ENCODE results near the gene PIGK.

The PIGK gene

GRCh38 chr1:77089756-77090155 lies 129.5 kb downstream of the PIGK start:
- no peak for DNase-seq

DNA sequence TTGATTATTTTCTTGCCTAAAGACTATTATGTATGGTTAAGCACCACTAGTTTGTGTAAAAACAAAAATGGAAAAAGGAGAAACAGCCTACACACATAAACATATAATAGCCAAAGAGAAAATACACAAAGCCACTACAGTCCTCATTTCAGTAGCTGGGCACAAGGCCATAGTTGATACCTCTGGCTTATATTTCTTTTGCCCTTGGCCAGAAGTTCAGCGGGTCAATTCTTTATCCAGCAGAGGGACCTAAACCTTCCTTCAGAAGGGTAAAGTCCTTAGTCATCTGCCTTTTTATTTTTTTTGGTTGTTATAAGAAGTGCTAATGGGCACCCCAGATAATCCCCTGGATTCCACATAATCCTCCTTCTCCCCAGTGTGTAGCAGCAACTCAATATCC lies 134.1 kb downstream of the PIGK start:
- DNase-seq, result no peak

DNA sequence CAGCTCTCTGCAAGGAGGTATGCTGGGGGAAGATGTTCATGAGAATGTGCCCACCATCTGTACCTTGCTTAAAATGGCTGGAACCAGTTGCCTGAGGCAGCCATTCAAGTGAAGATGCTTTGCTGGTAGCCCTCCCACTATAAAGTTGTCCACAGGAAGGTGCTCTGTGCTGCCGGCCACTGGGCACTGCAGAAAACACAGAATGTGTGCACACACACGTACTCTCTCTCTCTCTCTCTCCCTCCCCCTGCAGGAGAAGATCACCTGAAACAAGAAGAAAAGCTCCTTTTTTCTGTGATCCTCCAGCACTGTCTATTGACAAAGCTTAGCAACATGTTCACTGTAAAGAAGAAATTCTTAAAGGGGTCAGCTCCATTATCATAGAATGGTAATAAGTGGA lies 134.8 kb downstream of the PIGK start:
- DNase-seq, result no peak

- DNase-seq, result no peak
These were observed 137.4 kb downstream of the PIGK start for GRCh38 chr1:77081834-77082233.

DNA sequence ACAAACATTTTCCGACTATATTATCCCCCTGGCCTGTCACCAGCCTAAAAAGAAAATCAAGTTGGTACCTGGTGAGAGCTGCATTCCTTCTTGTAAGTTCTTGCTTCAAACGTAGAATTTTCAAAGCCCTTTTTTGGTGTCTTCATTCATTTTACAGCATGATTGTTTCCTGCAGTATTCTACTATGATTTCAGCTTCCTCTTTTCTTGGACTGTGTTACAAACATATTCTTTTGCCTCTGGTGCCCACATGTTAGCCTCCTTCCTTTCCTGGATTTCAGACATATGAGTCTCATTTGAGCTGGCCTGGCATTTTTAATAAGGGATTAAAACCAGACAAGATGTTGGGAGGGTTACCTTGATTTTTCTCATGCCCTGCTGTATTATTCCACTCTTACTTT lies 142.5 kb downstream of the PIGK start:
- DNase-seq, result no peak

- DNase-seq, result no peak
These were observed 151.2 kb downstream of the PIGK start for GRCh38 chr1:77068013-77068412.

DNA sequence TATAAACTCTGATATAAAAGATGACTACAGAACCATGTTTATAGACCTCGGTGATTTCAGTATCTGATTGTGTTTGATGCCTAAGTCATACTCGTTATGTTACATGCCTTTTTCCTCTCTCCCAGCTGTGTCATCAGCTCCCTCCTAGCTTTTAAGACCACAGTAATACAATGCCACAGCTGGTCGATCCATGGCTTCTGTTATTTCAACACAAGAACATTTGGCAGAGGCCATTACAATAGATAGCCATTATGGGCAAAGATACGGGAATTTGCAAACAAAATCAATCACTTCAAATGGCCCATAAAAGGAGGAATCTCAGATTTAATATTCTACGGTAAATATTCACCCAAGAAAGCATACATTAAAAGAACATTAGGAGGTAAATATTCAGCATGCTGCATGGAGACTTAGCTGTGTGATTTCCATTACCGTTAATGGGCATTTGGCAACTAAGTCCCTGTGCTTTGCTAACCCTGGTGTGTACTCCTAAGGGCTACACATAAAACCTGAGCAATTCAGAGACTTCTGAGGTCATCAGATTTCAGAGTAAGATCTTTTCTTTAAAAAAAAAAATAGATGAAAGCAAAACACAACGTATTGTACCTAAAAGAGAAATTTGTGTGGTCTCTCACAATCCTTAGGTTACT lies 153.4 kb downstream of the PIGK start:
- no peak for DNase-seq

- no peak for DNase-seq
These were observed 155.0 kb downstream of the PIGK start for GRCh38 chr1:77064246-77064645.

DNA sequence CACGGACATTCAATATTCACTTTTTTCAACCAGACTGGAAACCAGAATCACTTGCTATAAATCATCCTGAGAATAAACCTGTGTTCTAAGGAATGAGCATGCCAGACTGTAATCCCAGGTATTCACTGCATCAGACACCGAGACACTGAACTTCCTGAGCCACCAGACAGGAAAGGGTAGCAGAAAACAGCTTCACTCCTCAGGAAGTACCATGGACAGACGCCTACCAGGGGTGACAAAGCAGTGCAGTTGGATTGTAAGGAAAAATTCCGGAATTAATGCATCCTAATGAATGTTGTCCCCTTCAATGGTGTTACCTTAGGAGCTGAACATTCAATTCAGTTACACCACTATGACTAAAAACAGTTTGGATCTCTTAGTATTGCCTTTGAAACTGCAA lies 156.1 kb downstream of the PIGK start:
- DNase-seq, result no peak

- no peak for DNase-seq
These were observed 158.1 kb downstream of the PIGK start for GRCh38 chr1:77061162-77061561.

DNA sequence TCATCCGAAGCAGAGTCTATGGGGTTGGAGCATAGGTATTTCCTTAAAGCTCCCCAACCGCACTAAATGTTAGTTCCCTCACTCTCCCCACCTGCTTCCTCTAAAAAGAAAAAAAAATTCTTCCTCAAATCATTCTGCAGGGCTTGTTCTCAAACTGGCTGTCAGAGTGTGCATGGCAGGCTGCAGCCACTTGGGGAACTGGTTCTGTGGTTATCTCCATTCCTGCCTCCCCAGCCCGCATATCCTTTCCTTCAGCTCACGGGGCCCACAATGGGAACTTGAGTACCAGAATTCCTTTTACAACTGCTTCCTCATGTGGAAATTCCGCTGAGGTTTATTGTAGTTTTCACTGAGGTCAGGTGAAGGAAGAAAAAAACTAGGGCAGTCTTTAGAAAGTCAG lies 159.2 kb downstream of the PIGK start:
- no peak for DNase-seq

- DNase-seq, result no peak
These were observed 161.1 kb downstream of the PIGK start for GRCh38 chr1:77057994-77058585.

- DNase-seq, result no peak
These were observed 162.7 kb downstream of the PIGK start for GRCh38 chr1:77056525-77056924.

DNA sequence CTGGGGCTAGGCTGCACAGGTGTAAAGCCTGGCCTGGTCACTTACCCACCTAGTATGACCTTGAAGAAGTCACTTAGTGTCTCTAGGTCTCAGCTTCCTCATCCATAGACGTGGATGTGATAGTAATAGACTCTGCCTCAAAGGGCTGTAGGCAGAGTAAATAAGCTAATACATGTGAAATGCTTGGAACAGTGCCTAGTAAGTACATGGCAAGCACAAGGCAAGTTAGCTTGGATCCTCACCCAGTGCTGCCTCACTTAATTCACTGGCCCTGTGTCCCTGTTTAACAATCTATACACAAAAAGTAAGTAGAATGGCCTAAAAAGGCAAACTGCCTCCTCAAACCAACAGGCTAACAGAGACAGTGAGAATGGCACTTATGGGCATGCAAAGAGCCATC lies 167.8 kb downstream of the PIGK start:
- DNase-seq, result no peak

GRCh38 chr1:77048615-77049005 lies 170.6 kb downstream of the PIGK start:
- no peak for DNase-seq

DNA sequence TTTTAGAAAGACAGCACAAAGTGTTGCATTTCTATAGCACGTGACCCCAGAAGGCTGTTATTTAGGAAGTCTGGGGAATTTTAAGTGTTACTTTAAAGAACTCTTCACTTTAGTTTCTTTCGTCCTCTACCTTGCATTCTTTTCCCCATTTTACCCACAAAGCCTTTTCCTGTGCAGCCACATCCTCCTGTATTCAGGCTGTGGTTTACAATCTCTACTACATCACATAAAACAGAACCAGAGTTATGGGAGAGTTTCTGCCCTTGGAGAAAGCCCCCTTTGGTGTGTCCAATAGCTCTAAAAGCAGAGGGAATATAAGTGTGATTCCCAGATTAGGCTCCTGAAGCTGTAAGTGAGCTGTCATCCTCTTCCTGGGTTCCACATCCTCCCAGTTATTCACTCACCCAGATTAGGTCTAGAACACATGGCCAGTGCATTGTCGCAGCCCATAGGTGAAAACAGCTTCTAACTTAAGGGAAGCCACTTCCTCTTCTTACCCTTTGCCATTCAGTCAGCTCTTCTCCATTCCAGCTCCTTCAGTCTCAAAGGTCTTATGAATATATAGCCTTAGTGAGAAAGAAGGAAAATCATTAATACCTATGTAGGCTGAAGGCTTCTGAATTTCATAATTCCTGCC lies 171.1 kb downstream of the PIGK start:
- DNase-seq, result no peak

GRCh38 chr1:77047575-77047974 lies 171.7 kb downstream of the PIGK start:
- no peak for DNase-seq

DNA sequence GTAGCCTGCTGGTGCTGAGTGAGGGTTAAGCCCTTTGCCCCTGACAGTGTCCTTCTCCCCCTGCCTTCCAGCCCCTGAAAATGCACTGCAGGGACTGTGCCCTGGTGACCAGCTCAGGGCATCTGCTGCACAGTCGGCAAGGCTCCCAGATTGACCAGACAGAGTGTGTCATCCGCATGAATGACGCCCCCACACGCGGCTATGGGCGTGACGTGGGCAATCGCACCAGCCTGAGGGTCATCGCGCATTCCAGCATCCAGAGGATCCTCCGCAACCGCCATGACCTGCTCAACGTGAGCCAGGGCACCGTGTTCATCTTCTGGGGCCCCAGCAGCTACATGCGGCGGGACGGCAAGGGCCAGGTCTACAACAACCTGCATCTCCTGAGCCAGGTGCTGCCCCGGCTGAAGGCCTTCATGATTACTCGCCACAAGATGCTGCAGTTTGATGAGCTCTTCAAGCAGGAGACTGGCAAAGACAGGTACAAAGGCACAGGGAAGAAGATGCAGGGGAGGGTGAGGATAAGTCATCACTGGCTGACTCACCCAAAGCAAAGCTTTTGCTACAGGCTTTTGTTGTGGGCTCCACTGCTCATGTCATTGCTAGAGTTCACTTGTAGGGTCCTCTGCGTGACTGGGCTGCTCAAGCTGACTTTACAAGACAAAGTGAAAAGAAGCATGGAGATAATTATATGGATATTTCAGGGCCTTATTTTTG lies 174.9 kb downstream of the PIGK start:
- no peak for DNase-seq

DNA sequence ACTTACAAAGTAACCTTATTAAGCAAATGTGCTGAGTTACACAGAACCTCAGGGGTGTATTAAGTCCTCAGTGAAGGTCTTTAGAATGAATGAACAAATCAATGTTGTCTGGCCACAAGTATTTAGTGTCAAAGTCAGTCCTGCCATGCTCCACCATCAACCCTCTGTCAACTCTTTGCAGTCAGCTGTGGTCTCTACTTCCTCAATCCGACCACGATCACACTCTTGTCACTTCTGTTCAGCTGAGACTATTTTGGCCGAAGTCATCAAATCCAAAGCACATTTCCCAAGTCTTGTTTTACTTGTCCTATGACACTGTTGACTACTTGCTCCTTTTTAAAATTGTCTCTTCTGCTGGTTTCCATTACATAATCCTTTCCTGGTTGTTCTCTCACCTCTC lies 178.4 kb downstream of the PIGK start:
- no peak for DNase-seq

- DNase-seq, result no peak
These were observed 179.5 kb downstream of the PIGK start for GRCh38 chr1:77039739-77040138.

DNA sequence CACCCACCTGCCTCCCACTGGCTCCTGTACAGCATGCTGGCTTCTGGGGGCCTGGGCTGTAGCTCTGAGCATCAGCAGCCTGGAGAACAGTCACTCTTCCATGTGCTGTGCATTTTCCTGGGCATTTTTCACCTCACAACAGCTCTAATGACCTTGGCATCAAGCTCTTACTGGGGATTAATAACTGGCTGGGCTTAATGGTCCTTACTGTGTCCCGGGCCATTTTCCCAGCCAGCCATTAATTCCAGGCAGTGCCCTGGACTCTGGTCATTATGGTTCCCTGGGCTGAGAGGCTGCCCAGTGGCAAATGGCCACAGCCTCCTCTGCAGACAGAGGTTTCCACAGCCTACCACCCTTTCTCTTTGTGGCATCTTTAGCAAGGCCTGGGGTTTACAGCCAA lies 180.1 kb downstream of the PIGK start:
- DNase-seq, result no peak
